HG03025 (cell line): ENCODE results near the gene GPD1.
"Not testable (repeated sequence)": the region's sequence is repeated elsewhere in the genome, so short reads cannot be mapped to it uniquely, and the experiment has no call there.

Experiments
- ATAC-seq: cut with Tn5 transposase; IDR thresholded peaks from one replicate; pipeline ENCODE4 v1.9.1; 2021; ENCODE audit warnings: mild to moderate bottlenecking, moderate library complexity; ENCODE audit not compliant: unreplicated experiment, low FRiP score

Gene GPD1

GRCh38 chr12:50073206-50073605 lies 30.6 kb upstream of the GPD1 start:
- no peak for ATAC-seq

GRCh38 chr12:50073712-50074111 lies 30.1 kb upstream of the GPD1 start:
- no peak for ATAC-seq

- ATAC-seq, result no peak
Observed at GRCh38 chr12:50074936-50075807, 28.6 kb upstream of the GPD1 start.

DNA sequence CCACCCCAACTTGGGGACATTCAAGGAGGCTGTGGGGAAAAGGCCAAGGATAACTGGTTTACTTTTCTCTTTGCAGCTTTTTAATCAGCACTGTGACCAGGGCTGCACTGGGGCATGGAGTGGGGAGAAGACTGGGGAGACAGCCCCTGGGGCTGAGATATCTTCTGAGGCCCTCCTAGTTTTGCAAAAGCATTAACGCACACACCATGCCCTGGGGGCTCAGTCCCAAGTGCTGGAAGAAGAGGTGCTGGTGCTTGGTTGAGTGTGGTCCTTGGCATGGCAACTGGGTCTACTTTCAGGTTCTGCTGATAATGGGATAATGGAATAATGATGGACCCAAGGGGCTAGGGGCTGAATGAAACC lies 28.0 kb upstream of the GPD1 start:
- no peak for ATAC-seq

GRCh38 chr12:50077099-50077498 lies 26.7 kb upstream of the GPD1 start:
- no peak for ATAC-seq

DNA sequence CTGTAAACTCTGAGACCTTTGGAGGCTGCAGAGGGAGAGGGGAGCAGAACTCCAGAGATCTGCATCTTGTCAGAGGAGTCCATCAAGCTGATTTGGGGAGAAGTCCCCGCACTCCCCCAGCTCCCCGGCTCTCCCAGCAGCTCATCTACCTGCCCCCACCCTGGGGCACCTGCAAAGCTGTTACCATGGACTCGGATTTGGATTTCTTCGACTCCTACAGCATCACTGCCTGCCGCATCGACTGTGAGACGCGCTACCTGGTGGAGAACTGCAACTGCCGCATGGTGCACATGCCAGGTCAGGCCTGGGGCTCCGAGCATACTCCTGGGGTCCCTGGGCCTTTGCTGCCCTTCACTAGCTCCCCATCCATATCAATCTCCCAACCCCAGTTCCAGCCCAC lies 25.5 kb upstream of the GPD1 start:
- ATAC-seq, result no peak

DNA sequence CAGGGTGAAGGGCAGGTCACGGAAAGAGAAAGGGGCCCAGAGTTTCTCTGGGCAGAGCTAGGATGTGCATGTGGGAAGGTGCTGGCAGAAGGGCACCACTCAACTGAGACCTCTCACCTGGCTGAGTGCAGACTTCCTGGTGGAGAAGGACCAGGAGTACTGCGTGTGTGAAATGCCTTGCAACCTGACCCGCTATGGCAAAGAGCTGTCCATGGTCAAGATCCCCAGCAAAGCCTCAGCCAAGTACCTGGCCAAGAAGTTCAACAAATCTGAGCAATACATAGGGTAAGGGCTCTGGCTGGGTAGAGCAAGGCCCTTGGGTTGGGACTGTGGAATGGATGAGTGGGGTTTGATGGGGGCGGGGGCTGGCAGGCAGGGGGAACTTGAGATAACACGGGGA lies 24.0 kb upstream of the GPD1 start:
- ATAC-seq, result no peak

GRCh38 chr12:50081096-50081808 lies 22.6 kb upstream of the GPD1 start:
- no peak for ATAC-seq

GRCh38 chr12:50082644-50083043 lies 21.2 kb upstream of the GPD1 start:
- no peak for ATAC-seq

DNA sequence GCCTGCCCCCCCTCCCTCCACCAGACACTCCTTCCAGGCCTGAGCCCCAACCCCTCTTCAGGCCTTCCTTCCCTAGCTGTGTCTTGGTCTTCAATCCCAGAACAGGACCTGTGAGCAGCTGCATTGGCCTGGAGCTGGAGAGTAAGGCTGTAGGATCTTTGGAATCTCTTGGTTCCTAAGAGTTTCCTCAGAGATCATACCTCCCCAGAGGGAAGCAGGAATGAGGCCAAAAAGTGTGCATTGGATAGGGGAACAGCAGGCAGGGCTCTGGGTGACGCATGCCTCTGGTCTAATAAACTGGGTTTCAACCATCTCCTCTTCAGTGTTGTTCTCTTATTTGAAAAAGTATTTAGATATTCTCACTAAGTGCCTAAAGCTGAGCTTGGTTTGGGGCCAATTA lies 20.5 kb upstream of the GPD1 start:
- ATAC-seq, result no peak

- ATAC-seq, result not testable (repeated sequence)
Observed at GRCh38 chr12:50084409-50084774, 19.4 kb upstream of the GPD1 start.

DNA sequence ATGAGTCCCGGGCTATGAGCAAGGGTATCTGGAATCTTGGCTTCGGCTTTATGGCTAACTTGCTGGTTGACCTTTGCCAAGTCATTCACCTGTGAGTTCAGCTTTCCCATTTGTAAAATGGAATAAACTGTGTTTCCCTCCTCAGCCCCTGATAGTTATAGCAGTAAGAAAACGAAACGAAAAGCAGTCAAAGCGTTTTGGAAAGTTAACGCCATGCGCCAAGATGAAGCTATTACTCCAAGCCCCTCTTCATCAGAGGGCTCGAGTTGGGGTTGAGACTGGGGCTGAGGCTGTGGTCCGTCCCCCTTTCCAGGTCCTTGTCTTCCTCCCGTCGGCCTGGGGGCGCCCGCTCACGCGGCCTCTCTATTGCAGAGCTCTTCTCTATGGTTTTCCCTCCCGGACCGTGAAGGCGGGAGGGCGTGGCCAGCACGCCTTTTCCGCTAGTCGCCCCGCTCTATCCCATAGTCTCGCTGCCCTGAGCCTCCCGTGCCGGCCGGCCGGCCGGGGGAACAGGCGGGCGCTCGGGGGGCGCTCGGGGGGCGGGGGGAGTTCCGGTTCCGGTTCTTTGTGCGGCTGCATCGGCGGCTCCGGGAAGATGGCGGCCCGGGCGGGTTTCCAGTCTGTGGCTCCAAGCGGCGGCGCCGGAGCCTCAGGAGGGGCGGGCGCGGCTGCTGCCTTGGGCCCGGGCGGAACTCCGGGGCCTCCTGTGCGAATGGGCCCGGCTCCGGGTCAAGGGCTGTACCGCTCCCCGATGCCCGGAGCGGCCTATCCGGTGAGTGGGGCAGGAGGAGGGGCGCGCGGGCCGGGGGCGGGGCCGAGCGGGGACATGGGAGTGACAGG lies 18.8 kb upstream of the GPD1 start, which contains the start of gene SMARCD1:
SMARCD1 (plus strand) TSS at position 568 of the 840 bp plus-strand sequence; CDS start at position 596, 28 bp downstream.
- ATAC-seq, result peak; percentile 76

- ATAC-seq, result no peak
Observed at GRCh38 chr12:50085615-50086072, 18.2 kb upstream of the GPD1 start.

GRCh38 chr12:50086148-50086547 lies 17.7 kb upstream of the GPD1 start:
- ATAC-seq, result no peak

DNA sequence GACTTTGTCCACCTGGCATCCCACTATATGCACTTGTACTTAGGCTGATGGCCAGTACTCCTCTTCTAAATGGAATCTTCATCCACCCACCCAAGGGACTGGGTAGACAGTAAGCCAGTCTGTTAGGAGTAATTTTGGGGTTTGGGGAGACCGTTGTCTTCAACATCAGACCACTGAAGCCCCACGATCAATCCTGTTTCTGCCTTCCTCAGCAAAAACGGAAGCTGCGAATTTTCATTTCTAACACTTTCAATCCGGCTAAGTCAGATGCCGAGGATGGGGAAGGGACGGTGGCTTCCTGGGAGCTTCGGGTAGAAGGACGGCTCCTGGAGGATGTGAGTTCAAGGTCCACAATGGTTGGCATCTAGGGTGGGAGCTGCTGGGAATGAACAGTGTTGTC lies 16.7 kb upstream of the GPD1 start:
- no peak for ATAC-seq

DNA sequence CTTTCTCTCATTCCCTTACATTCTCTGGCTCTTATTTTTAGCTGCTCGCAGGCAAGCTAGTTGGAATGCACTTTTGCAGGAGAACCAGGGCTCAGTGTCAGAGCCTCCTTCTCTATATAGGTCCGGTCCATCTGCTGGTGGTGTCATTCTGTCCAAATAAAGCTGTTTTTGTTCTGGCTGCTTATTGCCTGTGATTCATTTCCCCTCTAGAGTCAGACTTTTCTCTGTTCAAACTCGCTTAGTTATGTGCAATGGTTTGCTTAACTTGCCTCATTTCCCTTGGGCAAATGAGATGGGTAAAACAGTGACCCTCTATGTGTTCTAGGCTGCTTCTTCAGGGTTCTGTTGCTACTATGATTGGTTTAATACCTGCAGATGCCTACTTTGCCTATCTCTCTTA lies 15.8 kb upstream of the GPD1 start:
- no peak for ATAC-seq

GRCh38 chr12:50088577-50089335 lies 15.1 kb upstream of the GPD1 start:
- no peak for ATAC-seq

DNA sequence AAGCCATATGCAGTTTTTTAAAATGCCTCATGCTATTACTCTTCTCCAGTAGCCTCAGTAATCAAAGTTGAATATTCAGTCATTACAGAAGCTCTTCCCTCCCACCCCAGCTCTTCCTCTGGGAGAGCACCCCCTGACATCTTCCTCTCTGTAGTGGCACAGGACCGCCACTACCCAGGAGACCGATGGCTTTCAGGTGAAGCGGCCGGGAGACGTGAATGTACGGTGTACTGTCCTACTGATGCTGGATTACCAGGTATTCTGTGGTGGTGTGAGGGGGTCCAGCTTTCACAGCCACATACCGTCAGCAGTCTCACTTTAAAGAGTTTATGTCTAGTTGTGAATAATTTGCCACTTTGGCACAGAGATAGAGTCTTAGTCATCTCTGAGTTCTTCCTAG lies 14.1 kb upstream of the GPD1 start:
- ATAC-seq, result no peak

- ATAC-seq, result no peak
Observed at GRCh38 chr12:50090391-50090790, 13.4 kb upstream of the GPD1 start.

GRCh38 chr12:50097952-50098351 lies 5.9 kb upstream of the GPD1 start:
- ATAC-seq, result no peak
